ENCODE measurements around the gene PTPRU.

PTPRU gene

GRCh38 chr1:29235955-29236711, at the start of gene PTPRU:
TSS of gene PTPRU (plus strand) at chr1:29236522. CDS start at chr1:29236645, 123 bp downstream.
- Histone ChIP-seq H4K20me1 (ENCODE audit: insufficient read depth, low read length) (no peaks in the 10 kb centered on the region), H3K4me2 (ENCODE audit: low read depth, low read length) (peak within 1 kb of the TSS; percentile 94), H3K27me3 (replicated peaks; ENCODE audit: insufficient read depth, low read length) (peaks cover 85% of the 10 kb centered on the region), H3K9me2 (replicated peaks; ENCODE audit: insufficient read depth, low read length) (no peaks in the 10 kb centered on the region), H3K9ac (ENCODE audit: low read length) (no peak within 1 kb of the TSS), H3F3A (ENCODE audit: insufficient read depth, low read length) (0 out of 2 replicates have a peak, but pooled peaks cover 2% of the 10 kb centered on the region), H3K27ac (ENCODE audit: low read length) (no peak within 1 kb of the TSS), H2AFZ (ENCODE audit: low read length) (peak within 1 kb of the TSS; percentile 67), H3K36me3 (replicated peaks; ENCODE audit: insufficient read depth, low read length) (no peaks in the 10 kb centered on the region), H3K79me2 (ENCODE audit: low read length) (no peaks in the 10 kb centered on the region), H3K9me3 (replicated peaks; ENCODE audit: insufficient read depth, low read length) (no peaks in the 10 kb centered on the region), H3K4me1 (ENCODE audit: low read length) (peaks cover 11% of the 10 kb centered on the region), H3K4me3 (ENCODE audit: low read length) (peak within 1 kb of the TSS; percentile 52)
- no peak for TF ChIP-seq EZH2 (optimal IDR thresholded peaks at IDR 0.05; ENCODE audit: low read depth, low read length)
- no peak for TF ChIP-seq EZH2phosphoT487 (IDR thresholded peaks at IDR 0.05; ENCODE audit: low read length)
- peak; percentile 47 for TF ChIP-seq CTCF (IDR thresholded peaks at IDR 0.05; ENCODE audit: low read length)
- peak; percentile 73 for DNase-seq

DNA sequence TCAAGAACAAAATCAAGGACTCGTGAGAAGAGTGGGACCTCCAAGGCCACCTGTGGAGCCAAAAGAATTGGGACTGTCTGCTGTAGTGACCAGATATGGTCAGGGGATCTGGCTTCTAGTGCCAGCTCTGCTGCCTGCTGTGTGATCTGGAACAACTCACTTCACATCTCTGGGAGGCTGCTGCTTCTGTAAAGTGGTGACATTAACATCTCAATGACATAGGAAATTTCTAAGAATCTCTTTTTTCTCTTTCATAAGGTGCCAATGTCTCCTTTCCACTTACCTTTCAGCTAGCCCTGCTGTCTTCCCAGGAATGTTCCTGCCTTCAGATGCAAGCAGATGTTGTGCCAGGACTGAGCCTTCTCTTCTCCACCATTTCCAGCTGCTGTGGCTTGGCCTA, 49.6 kb upstream of the PTPRU start:
- H3K27me3 ChIP-seq (replicated peaks; ENCODE audit: insufficient read depth, low read length), result no peaks in the 10 kb centered on the region
- no peaks in the 10 kb centered on the region for H4K20me1 ChIP-seq (ENCODE audit: insufficient read depth, low read length)
- H3K9me3 ChIP-seq (replicated peaks; ENCODE audit: insufficient read depth, low read length), result no peaks in the 10 kb centered on the region
- H3F3A ChIP-seq (ENCODE audit: insufficient read depth, low read length), result peaks cover 10% of the 10 kb centered on the region
- H2AFZ ChIP-seq (ENCODE audit: low read length), result no peak overlapping the region
- TF ChIP-seq EZH2phosphoT487 (IDR thresholded peaks at IDR 0.05; ENCODE audit: low read length) (no peak), CTCF (IDR thresholded peaks at IDR 0.05; ENCODE audit: low read length) (no peak), EZH2 (optimal IDR thresholded peaks at IDR 0.05; ENCODE audit: low read depth, low read length) (no peak)
- no peaks in the 10 kb centered on the region for H3K36me3 ChIP-seq (replicated peaks; ENCODE audit: insufficient read depth, low read length)
- no peak overlapping the region for H3K4me2 ChIP-seq (ENCODE audit: low read depth, low read length)
- no peak overlapping the region for H3K27ac ChIP-seq (ENCODE audit: low read length)
- H3K9ac ChIP-seq (ENCODE audit: low read length), result no peak overlapping the region
- H3K4me3 ChIP-seq (ENCODE audit: low read length), result no peak overlapping the region
- no peaks in the 10 kb centered on the region for H3K79me2 ChIP-seq (ENCODE audit: low read length)
- DNase-seq, result no peak
- H3K4me1 ChIP-seq (ENCODE audit: low read length), result peaks cover 8% of the 10 kb centered on the region; the same call in 1 of the 2 replicates
- H3K9me2 ChIP-seq (replicated peaks; ENCODE audit: insufficient read depth, low read length), result no peaks in the 10 kb centered on the region

DNA sequence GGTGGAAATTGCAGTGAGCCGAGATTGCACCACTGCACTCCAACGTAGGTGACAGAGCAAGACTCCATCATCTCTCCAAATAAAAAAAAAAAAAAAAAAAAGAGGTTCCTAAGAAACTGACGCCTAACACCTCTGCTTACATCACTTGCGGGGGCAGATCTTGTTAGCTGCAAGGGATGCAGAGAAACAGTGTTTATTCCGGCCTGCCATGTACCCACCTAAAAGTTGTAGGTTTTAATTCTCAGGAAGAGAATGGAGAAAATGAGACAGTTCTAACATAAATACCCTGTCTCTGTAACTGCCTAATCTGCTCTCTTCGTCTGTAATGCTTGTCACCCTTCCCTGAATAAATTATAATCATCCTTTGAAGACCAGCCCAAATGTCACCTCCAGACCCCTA, 45.6 kb upstream of the PTPRU start:
- H3K36me3 ChIP-seq (replicated peaks; ENCODE audit: insufficient read depth, low read length), result no peaks in the 10 kb centered on the region
- no peak for DNase-seq
- no peak for TF ChIP-seq CTCF (IDR thresholded peaks at IDR 0.05; ENCODE audit: low read length)
- TF ChIP-seq EZH2phosphoT487 (IDR thresholded peaks at IDR 0.05; ENCODE audit: low read length), result no peak
- TF ChIP-seq EZH2 (optimal IDR thresholded peaks at IDR 0.05; ENCODE audit: low read depth, low read length), result no peak
- H3F3A ChIP-seq (ENCODE audit: insufficient read depth, low read length), result no peaks in the 10 kb centered on the region
- H3K27me3 ChIP-seq (replicated peaks; ENCODE audit: insufficient read depth, low read length), result no peaks in the 10 kb centered on the region
- H4K20me1 ChIP-seq (ENCODE audit: insufficient read depth, low read length), result no peaks in the 10 kb centered on the region
- H3K27ac ChIP-seq (ENCODE audit: low read length), result no peak overlapping the region
- no peaks in the 10 kb centered on the region for H3K79me2 ChIP-seq (ENCODE audit: low read length)
- H2AFZ ChIP-seq (ENCODE audit: low read length), result no peak overlapping the region
- H3K4me3 ChIP-seq (ENCODE audit: low read length), result no peak overlapping the region
- H3K4me1 ChIP-seq (ENCODE audit: low read length), result peaks cover 3% of the 10 kb centered on the region; the same call in 1 of the 2 replicates
- H3K4me2 ChIP-seq (ENCODE audit: low read depth, low read length), result no peak overlapping the region
- H3K9me2 ChIP-seq (replicated peaks; ENCODE audit: insufficient read depth, low read length), result no peaks in the 10 kb centered on the region
- no peak overlapping the region for H3K9ac ChIP-seq (ENCODE audit: low read length)
- H3K9me3 ChIP-seq (replicated peaks; ENCODE audit: insufficient read depth, low read length), result no peaks in the 10 kb centered on the region
